Hematopoietic multipotent progenitor cell treated with erythropoietin and hydrocortisone succinate and interleukin-3 and kit ligand, for 17 days (in vitro differentiated cells): ENCODE data around the gene PPIF.

Experiments used
- DNase-seq: peaks from one replicate; pipeline ENCODE4 v3.0.0-alpha.2; 2015; ENCODE audit warnings: low spot score

Gene PPIF

GRCh38 chr10:79375321-79376077 is 28.2 kb downstream of the PPIF start:
- DNase-seq = no peak

GRCh38 chr10:79376078-79376628 is 28.9 kb downstream of the PPIF start:
- no peak for DNase-seq

- DNase-seq = no peak
Measured at GRCh38 chr10:79376751-79377556, 29.7 kb downstream of the PPIF start.

GRCh38 chr10:79377557-79378382 is 30.5 kb downstream of the PPIF start:
- no peak for DNase-seq

- DNase-seq = no peak
Measured at GRCh38 chr10:79378383-79378646, 31.0 kb downstream of the PPIF start.

- DNase-seq = no peak
Measured at GRCh38 chr10:79378647-79379511, 31.6 kb downstream of the PPIF start.

GRCh38 chr10:79379512-79380124 is 32.3 kb downstream of the PPIF start:
- DNase-seq = no peak

GRCh38 chr10:79380125-79380945 is 33.1 kb downstream of the PPIF start:
- DNase-seq = no peak

GRCh38 chr10:79380946-79381721 is 33.9 kb downstream of the PPIF start:
- no peak for DNase-seq

GRCh38 chr10:79381804-79382221 is 34.5 kb downstream of the PPIF start:
- no peak for DNase-seq

GRCh38 chr10:79382491-79382941 is 35.2 kb downstream of the PPIF start:
- no peak for DNase-seq

- no peak for DNase-seq
Measured at GRCh38 chr10:79383974-79384606, 36.8 kb downstream of the PPIF start.

GRCh38 chr10:79384773-79385391 is 37.6 kb downstream of the PPIF start:
- no peak for DNase-seq

GRCh38 chr10:79385392-79385795 is 38.1 kb downstream of the PPIF start:
- no peak for DNase-seq

GRCh38 chr10:79385804-79386531 is 38.7 kb downstream of the PPIF start:
- DNase-seq = no peak

GRCh38 chr10:79386637-79387465 is 39.6 kb downstream of the PPIF start:
- no peak for DNase-seq
